H1 (cell line): Measurements from ENCODE around the gene NLN. TPM values are rescaled to one million over a fixed set of nuclear protein-coding genes. Genes with fewer than 3 reads are reported as not detected.

Experiments used
- CTCF ChIA-PET: fragments of 300-600 bp; sonication (Branson Sonifier 250); formaldehyde crosslinking; loops from one replicate; lab custom pipeline; 2021; ENCODE audit not compliant: partially characterized antibody; lab: Charles Lee
- POLR2A ChIA-PET: fragments of 300-600 bp; sonication (Branson Sonifier 250); formaldehyde crosslinking; loops from one replicate; lab custom pipeline; 2021; ENCODE audit warnings: inconsistent platforms; ENCODE audit not compliant: partially characterized antibody; lab: Charles Lee
- DNase-seq, 2 experiments: peaks; one replicate each; pipeline versions ENCODE4 v3.0.0 to v3.0.0-alpha.2; 2010 to 2022; ENCODE audit warnings: low spot score in 2 of 2, low read depth in 1 of 2, mixed read lengths in 1 of 2
- FAIRE-seq: peaks from 2 replicates; lab custom pipeline; 2011; peaks lifted over from hg19 to GRCh38; lab: Jason Lieb, UNC
- H2AFZ ChIP-seq: 2 replicates; pipeline ENCODE4 v1.8.1; 2012; ENCODE audit warnings: low read length, inconsistent platforms
- H2AK5ac ChIP-seq: 2 replicates; pipeline ENCODE4 v1.6.1; 2013; ENCODE audit warnings: low read depth, low read length
- H2BK120ac ChIP-seq: replicated peaks from 2 replicates; pipeline ENCODE3; 2013; ENCODE audit warnings: low read depth, low read length, inconsistent platforms
- H2BK12ac ChIP-seq: 2 replicates; pipeline ENCODE4 v1.6.1; 2013; ENCODE audit warnings: low read depth, low read length
- H2BK15ac ChIP-seq: 2 replicates; pipeline ENCODE4 v1.6.1; 2013; ENCODE audit warnings: low read length
- H2BK20ac ChIP-seq: 2 replicates; pipeline ENCODE4 v1.6.1; 2013; ENCODE audit warnings: low read length
- H2BK5ac ChIP-seq: 2 replicates; pipeline ENCODE4 v1.6.1; 2013; ENCODE audit warnings: low read depth, low read length
- H3K14ac ChIP-seq: 2 replicates; pipeline ENCODE4 v1.6.1; 2013; ENCODE audit warnings: inconsistent platforms; ENCODE audit not compliant: insufficient read length
- H3K18ac ChIP-seq: 2 replicates; pipeline ENCODE4 v1.6.1; 2013; ENCODE audit warnings: low read length; ENCODE audit errors: extremely low read depth
- H3K23ac ChIP-seq: 2 replicates; pipeline ENCODE4 v1.6.1; 2013; ENCODE audit warnings: inconsistent platforms; ENCODE audit not compliant: insufficient read length
- H3K23me2 ChIP-seq: 2 replicates; pipeline ENCODE4 v1.6.1; 2013; ENCODE audit warnings: low read depth, low read length
- H3K27ac ChIP-seq: 2 replicates; pipeline ENCODE4 v1.6.1; 2011; ENCODE audit warnings: low read depth, low read length, inconsistent platforms
- H3K27me3 ChIP-seq, 4 experiments: replicated peaks in 1 of 4; 1 replicate in 1 of 4; 2 replicates in 3 of 4; pipeline versions ENCODE4 v1.6.1 to v1.8.1; 2011 to 2013; ENCODE audit warnings: low read length in 3 of 4, mild to moderate bottlenecking in 3 of 4, inconsistent platforms in 2 of 4, mixed read lengths in 2 of 4, moderate library complexity in 1 of 4; ENCODE audit not compliant: control insufficient read depth in 3 of 4, insufficient read depth in 3 of 4; ENCODE audit errors: extremely low read depth in 1 of 4
- H3K36me3 ChIP-seq, 4 experiments: 2 replicates each; pipeline versions ENCODE4 v1.6.1 to v1.8.1; 2011 to 2013; ENCODE audit warnings: mild to moderate bottlenecking in 4 of 4, low read length in 3 of 4, moderate library complexity in 2 of 4, control low read depth in 1 of 4, inconsistent platforms in 1 of 4; ENCODE audit not compliant: insufficient read depth in 4 of 4, control insufficient read depth in 2 of 4
- H3K4ac ChIP-seq: replicated peaks from 2 replicates; pipeline ENCODE3; 2013; ENCODE audit warnings: low read length, low read depth, mixed read lengths, inconsistent platforms; ENCODE audit not compliant: insufficient read length
- H3K4me1 ChIP-seq, 4 experiments: replicated peaks in 1 of 4; 1 replicate in 1 of 4; 2 replicates in 3 of 4; pipeline versions ENCODE4 v1.6.1 to v1.8.1; 2011 to 2013; ENCODE audit warnings: low read length in 3 of 4, inconsistent platforms in 2 of 4, mixed read lengths in 1 of 4; ENCODE audit not compliant: insufficient read depth in 4 of 4, control insufficient read depth in 3 of 4
- H3K4me2 ChIP-seq, 2 experiments: 2 replicates each; pipeline versions ENCODE4 v1.6.1 to v1.8.1; 2011 to 2013; ENCODE audit warnings: low read depth in 2 of 2, low read length in 2 of 2, control low read depth in 1 of 2, inconsistent platforms in 1 of 2, mild to moderate bottlenecking in 1 of 2; ENCODE audit not compliant: insufficient read depth in 1 of 2
- H3K4me3 ChIP-seq, 4 experiments: fragments of 200-600, 300-600 bp in 1 of 4; sonication (generic), shearing (Covaris generic), sonication (Bioruptor Twin) in 1 of 4; 2 replicates each; pipeline versions ENCODE4 v1.5.1 to v1.8.1; 2011 to 2016; ENCODE audit warnings: low read length in 4 of 4, low read depth in 3 of 4, control low read depth in 2 of 4, inconsistent platforms in 2 of 4, mild to moderate bottlenecking in 2 of 4, mixed read lengths in 1 of 4, moderate library complexity in 1 of 4; ENCODE audit not compliant: insufficient read depth in 2 of 4; ENCODE audit errors: extremely low read depth in 1 of 4
- H3K56ac ChIP-seq: replicated peaks from 2 replicates; pipeline ENCODE3; 2013; ENCODE audit warnings: low read depth, mild to moderate bottlenecking, mixed read lengths, low read length, inconsistent platforms; ENCODE audit not compliant: insufficient read length
- H3K79me1 ChIP-seq: 2 replicates; pipeline ENCODE4 v1.6.1; 2013; ENCODE audit warnings: low read depth, low read length, control low read depth
- H3K79me2 ChIP-seq, 2 experiments: 2 replicates each; pipeline versions ENCODE4 v1.6.1 to v1.8.1; 2012 to 2013; ENCODE audit warnings: low read length in 2 of 2, mild to moderate bottlenecking in 2 of 2, inconsistent platforms in 1 of 2; ENCODE audit not compliant: insufficient read depth in 2 of 2, control insufficient read depth in 1 of 2
- H3K9ac ChIP-seq, 4 experiments: replicated peaks in 1 of 4; 1 replicate in 1 of 4; 2 replicates in 3 of 4; pipeline versions ENCODE4 v1.6.1 to v1.8.1; 2011 to 2013; ENCODE audit warnings: low read depth in 3 of 4, low read length in 3 of 4, control low read depth in 2 of 4, mild to moderate bottlenecking in 2 of 4, moderate library complexity in 2 of 4, inconsistent platforms in 1 of 4; ENCODE audit errors: extremely low read depth in 1 of 4
- H3K9me3 ChIP-seq, 2 experiments: 2 replicates each; pipeline versions ENCODE4 v1.6.1 to v1.8.1; 2012 to 2013; ENCODE audit warnings: mild to moderate bottlenecking in 2 of 2, moderate library complexity in 2 of 2, control low read depth in 1 of 2, inconsistent platforms in 1 of 2, low read depth in 1 of 2, low read length in 1 of 2, mixed read lengths in 1 of 2; ENCODE audit not compliant: insufficient read depth in 2 of 2
- H4K20me1 ChIP-seq, 2 experiments: replicated peaks in 1 of 2; 2 replicates each; pipeline versions ENCODE3 to v1.8.1; 2011 to 2013; ENCODE audit warnings: inconsistent platforms in 2 of 2, low read length in 2 of 2, mild to moderate bottlenecking in 1 of 2; ENCODE audit not compliant: insufficient read depth in 2 of 2, control insufficient read depth in 1 of 2
- H4K5ac ChIP-seq: 2 replicates; pipeline ENCODE4 v1.6.1; 2013; ENCODE audit warnings: low read length, low read depth, mixed read lengths, inconsistent platforms; ENCODE audit not compliant: insufficient read length
- H4K8ac ChIP-seq: 2 replicates; pipeline ENCODE4 v1.8.0; 2013; ENCODE audit warnings: mild to moderate bottlenecking, moderate library complexity, low read length, inconsistent platforms; ENCODE audit not compliant: insufficient read depth; ENCODE audit errors: extremely low read depth
- H4K91ac ChIP-seq: replicated peaks from 2 replicates; pipeline ENCODE3; 2013; ENCODE audit warnings: low read length, mixed read lengths, inconsistent platforms; ENCODE audit not compliant: insufficient read length
- RXRA ChIP-seq: IDR thresholded peaks from 2 replicates; pipeline ENCODE4 v1.6.1; 2011; ENCODE audit warnings: low read depth, mild to moderate bottlenecking, low read length, moderate library complexity; ENCODE audit not compliant: insufficient read depth
- WGBS, 2 experiments: shearing (Covaris generic) in 1 of 2; methylation state at CpG; one replicate each; pipeline versions ENCODE4 v1.1.6 to v1.1.7; 2013 to 2015; ENCODE audit warnings: low lambda C conversion rate in 2 of 2, mixed read lengths in 2 of 2, inconsistent platforms in 1 of 2, low coverage in 1 of 2, missing lambda C conversion rate in 1 of 2; ENCODE audit not compliant: insufficient replicate concordance in 2 of 2, insufficient coverage in 1 of 2, insufficient read length in 1 of 2; ENCODE audit errors: extremely low coverage in 1 of 2, missing lambda C conversion rate in 1 of 2; 5-methylcytosine and 5-hydroxymethylcytosine counted together
- polyA plus RNA-seq, 7 experiments: library from polyadenylated mRNA; depleted of rRNA in 3 of 7; stranded (reverse) in 5 of 7; unstranded in 2 of 7; fragments of >200 nt in 5 of 7; fragments of 200-250 nt in 2 of 7; gene quantifications; 1 replicate in 5 of 7; 2 replicates in 1 of 7; 4 replicates in 1 of 7; pipeline versions ENCODE4 v1.2.1 to v1.2.3, GENCODE V29; 2011 to 2013; ENCODE audit warnings: missing spikeins in 2 of 7, mixed read lengths in 2 of 7
- total RNA-seq: library from RNA; stranded (reverse); fragmentation: NEBNext Ultra II Directional; extraction: Animal tissue kit (Norgen Biotek cat#: 25700); gene quantifications from 2 replicates; pipeline ENCODE4 v1.2.1, GENCODE V29; 2021

NLN gene
- total and polyA plus RNA-seq, 2 of the 8 experiments (the other 6 are each of a cell fraction or from before 2014, with no cell fraction given), result 46.7 to 192 TPM

- Histone ChIP-seq H3K4me2 (no peak overlapping the region), H4K91ac (no peak overlapping the region), H2AFZ (no peak overlapping the region), H3K18ac (no peak overlapping the region), H3K56ac (no peak overlapping the region), H3K27me3 (no peaks in the 10 kb centered on the region), H3K36me3 (no peaks in the 10 kb centered on the region; a peak in 1 of 8 replicates), H2BK120ac (no peak overlapping the region), H2AK5ac (no peak overlapping the region), H2BK15ac (no peak overlapping the region), H3K27ac (no peak overlapping the region), H2BK12ac (no peak overlapping the region), H2BK5ac (no peak overlapping the region), H3K79me1 (peaks cover 7% of the 10 kb centered on the region; the same call in 1 of the 2 replicates), H3K14ac (no peak overlapping the region), H3K4ac (no peak overlapping the region), H2BK20ac (no peak overlapping the region), H3K23me2 (peaks cover 1% of the 10 kb centered on the region), H4K20me1 (peaks cover 10 to 13% of the 10 kb centered on the region in 2 experiments), H3K23ac (no peak overlapping the region), H3K9me3 (no peaks in the 10 kb centered on the region), H3K4me3 (no peak overlapping the region), H4K8ac (no peak overlapping the region), H3K79me2 (peaks cover 21 to 89% of the 10 kb centered on the region in 2 experiments), H3K9ac (no peak overlapping the region), H3K4me1 (peaks cover 0 to 3% (median 0%) of the 10 kb centered on the region in 4 experiments; a peak in 2 of 7 replicates), H4K5ac (no peak overlapping the region)
- FAIRE-seq, result no peak
- ChIA-PET CTCF (interaction anchor here (1.1 to 1.4 kb wide), 3 partner anchors 14 to 102 kb away, joined by 3 read pairs; no protein-coding TSS in a partner anchor), POLR2A (interaction anchor here (0.8 to 1.2 kb wide), 2 partner anchors 13 to 17 kb away, joined by 3 read pairs; no protein-coding TSS in a partner anchor)
- no peak for DNase-seq
- no peak for TF ChIP-seq RXRA
- 95% methylated on average over 7 of the region's 7 CpGs; no CpG with 5 or more reads in 1 of the 2 experiments for WGBS, 2 experiments
Measured at GRCh38 chr5:65727491-65728156, 5.6 kb downstream of the NLN start.
